ACC112 (cell line): ENCODE results near the gene HSPD1.
A peak's percentile ranks its signal among the peaks of the same experiment; 100 is the strongest.
"Not testable (repeated sequence)": the region's sequence is repeated elsewhere in the genome, so short reads cannot be mapped to it uniquely, and the experiment has no call there.

Source experiments
- H2AFZ ChIP-seq: fragments of 200-600 bp; sonication (generic); one replicate; pipeline ENCODE4 v1.6.0; 2017; ENCODE audit warnings: antibody characterized with exemption, low read length; ENCODE audit not compliant: unreplicated experiment
- H3K27ac ChIP-seq: fragments of 200-600 bp; sonication (generic); 2 replicates; pipeline ENCODE4 v1.5.1; 2014; ENCODE audit warnings: low read depth, mild to moderate bottlenecking, antibody characterized with exemption, low read length, moderate library complexity
- H3K27me3 ChIP-seq: fragments of 200-600 bp; sonication (generic); 2 replicates; pipeline ENCODE4 v1.6.1; 2014; ENCODE audit warnings: mild to moderate bottlenecking, antibody characterized with exemption, low read length, moderate library complexity, mixed read lengths; ENCODE audit not compliant: insufficient read depth
- H3K36me3 ChIP-seq: fragments of 200-600 bp; sonication (generic); 2 replicates; pipeline ENCODE4 v1.6.1; 2016; ENCODE audit warnings: mild to moderate bottlenecking, antibody characterized with exemption, low read length, moderate library complexity, mixed read lengths; ENCODE audit not compliant: insufficient read depth
- H3K4me1 ChIP-seq: fragments of 200-600 bp; sonication (generic); one replicate; pipeline ENCODE4 v1.6.1; 2016; ENCODE audit warnings: low read length, mixed read lengths; ENCODE audit not compliant: insufficient read depth, unreplicated experiment, control insufficient read depth
- H3K4me3 ChIP-seq: fragments of 200-600 bp; sonication (generic); 2 replicates; pipeline ENCODE4 v1.5.1; 2014; ENCODE audit warnings: mild to moderate bottlenecking, low read depth, low read length
- H3K79me2 ChIP-seq: fragments of 200-600 bp; sonication (generic); one replicate; pipeline ENCODE4 v1.6.0; 2016; ENCODE audit warnings: low read length; ENCODE audit not compliant: control insufficient read depth, unreplicated experiment, insufficient read depth

The HSPD1 gene

DNA sequence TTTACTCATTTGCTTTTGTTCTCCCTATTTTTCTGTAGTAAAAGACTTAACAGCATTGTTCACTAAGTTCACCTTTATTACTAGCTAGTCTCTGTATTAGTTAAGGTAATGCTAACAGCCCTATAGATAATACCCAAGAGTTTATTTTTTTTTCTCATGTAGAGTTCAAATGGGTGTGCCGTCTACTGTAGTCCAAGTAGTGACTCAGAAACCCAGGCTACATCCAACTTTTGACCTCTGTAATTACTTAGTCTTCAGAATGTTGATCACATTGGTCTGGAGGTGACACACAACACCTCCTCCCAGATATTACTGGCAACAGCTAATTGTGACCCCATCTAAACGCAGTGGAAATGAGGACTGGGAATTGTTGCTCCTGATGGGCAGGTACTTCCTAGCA lies 38.6 kb downstream of the HSPD1 start:
- H3K79me2 ChIP-seq, result peaks cover 47% of the 10 kb centered on the region
- peaks cover 12% of the 10 kb centered on the region; the same call in 1 of the 2 replicates for H3K36me3 ChIP-seq
- H3K27ac ChIP-seq, result no peak overlapping the region
- H3K4me1 ChIP-seq, result peaks cover 19% of the 10 kb centered on the region
- no peaks in the 10 kb centered on the region for H3K27me3 ChIP-seq
- H3K4me3 ChIP-seq, result no peak overlapping the region
- H2AFZ ChIP-seq, result no peak overlapping the region

DNA sequence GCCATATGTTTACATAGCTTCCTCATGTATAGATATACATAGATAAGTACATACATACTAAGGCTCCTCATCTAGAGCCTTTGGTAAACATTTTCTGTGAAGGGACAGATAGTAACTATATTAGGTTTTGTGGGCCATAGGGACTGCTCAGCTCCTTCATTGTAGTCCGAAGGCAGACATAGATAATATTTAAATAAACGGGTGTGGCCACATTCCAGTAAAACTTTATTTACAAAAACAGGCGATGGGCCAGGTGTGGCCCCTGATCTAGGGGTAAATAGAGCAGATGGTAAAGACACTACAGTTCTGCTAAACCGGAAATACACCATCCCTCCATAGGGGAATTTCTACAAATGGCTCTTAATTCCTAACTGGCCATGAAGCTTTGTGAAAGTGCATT lies 39.0 kb downstream of the HSPD1 start:
- H3K27ac ChIP-seq, result no peak overlapping the region
- H3K4me1 ChIP-seq, result peaks cover 19% of the 10 kb centered on the region
- H2AFZ ChIP-seq, result no peak overlapping the region
- H3K79me2 ChIP-seq, result peaks cover 51% of the 10 kb centered on the region
- H3K4me3 ChIP-seq, result no peak overlapping the region
- peaks cover 16% of the 10 kb centered on the region; the same call in 1 of the 2 replicates for H3K36me3 ChIP-seq
- no peaks in the 10 kb centered on the region for H3K27me3 ChIP-seq

DNA sequence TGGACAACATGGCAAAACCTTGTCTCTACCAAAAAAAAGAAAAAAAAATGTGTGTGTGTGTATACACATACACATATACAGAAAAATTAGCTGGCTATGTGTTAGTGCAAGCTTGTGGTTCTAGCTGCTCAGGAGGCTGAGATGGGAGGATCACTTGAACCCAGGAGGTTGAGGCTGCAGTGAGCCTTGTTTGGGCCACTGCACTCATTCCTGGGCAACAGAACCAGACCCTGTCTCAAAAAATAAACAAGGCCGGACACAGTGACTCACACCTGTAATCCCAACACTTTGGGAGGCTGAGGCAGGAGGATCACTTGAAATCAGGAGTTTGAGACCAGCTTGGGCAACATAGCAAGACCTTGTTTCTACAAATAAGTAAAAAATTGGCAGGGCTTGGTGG lies 44.2 kb downstream of the HSPD1 start:
- peaks cover 18% of the 10 kb centered on the region for H3K4me1 ChIP-seq
- H3K36me3 ChIP-seq, result peaks cover 13% of the 10 kb centered on the region; the same call in 1 of the 2 replicates
- no peak overlapping the region for H2AFZ ChIP-seq
- peak overlapping the region; percentile 94 for H3K4me3 ChIP-seq
- H3K27ac ChIP-seq, result no peak overlapping the region
- no peaks in the 10 kb centered on the region for H3K27me3 ChIP-seq
- peaks cover 56% of the 10 kb centered on the region for H3K79me2 ChIP-seq

DNA sequence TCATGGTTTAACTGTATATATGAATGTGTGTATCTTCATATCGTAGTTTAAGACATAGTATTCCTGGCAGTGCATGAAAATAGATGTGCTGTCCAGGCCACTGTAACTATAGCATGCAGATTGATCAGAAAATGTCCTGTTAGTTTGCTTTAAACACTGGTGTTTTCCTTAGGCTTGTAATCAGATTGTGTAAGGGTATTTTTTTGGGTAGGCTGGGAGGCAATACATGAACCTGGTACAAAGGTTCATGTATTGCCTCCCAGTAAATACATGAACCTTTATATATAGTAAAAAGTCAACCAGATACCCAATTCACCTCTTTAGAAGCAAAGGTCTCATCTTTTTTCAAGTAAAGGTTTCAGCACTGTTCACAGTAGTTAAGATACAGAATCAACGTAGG lies 44.7 kb downstream of the HSPD1 start:
- Histone ChIP-seq H3K27me3 (no peaks in the 10 kb centered on the region), H3K36me3 (peaks cover 11% of the 10 kb centered on the region; the same call in 1 of the 2 replicates), H3K79me2 (peaks cover 54% of the 10 kb centered on the region), H2AFZ (no peak overlapping the region), H3K27ac (peak overlapping the region; percentile 99), H3K4me1 (peaks cover 16% of the 10 kb centered on the region), H3K4me3 (peak overlapping the region; percentile 94)

DNA sequence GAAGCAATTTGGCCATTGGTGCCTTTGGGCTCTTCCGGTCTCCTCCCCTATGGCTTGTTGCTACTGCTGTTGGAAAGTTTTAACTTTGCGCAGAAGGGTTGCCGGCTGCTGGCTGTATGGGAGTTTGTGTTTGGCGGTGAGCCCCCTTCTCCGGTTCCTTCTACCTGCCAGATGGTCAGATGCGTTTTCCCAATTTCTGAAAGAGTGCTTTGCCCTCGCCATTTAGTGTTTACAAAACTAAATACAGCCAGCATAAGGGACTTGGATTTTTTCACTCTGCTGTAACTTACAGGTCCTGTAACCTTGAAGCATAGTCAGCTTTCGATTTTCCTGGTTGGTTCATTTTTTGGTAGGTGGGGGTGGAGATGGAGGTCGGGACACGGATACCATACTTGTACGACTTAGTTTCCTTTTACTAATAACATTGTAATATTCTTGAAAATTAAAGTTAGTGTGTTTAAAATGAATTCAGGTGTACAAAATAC lies 45.7 kb downstream of the HSPD1 start:
- peaks cover 14% of the 10 kb centered on the region for H3K4me1 ChIP-seq
- no peaks in the 10 kb centered on the region for H3K27me3 ChIP-seq
- H3K36me3 ChIP-seq, result 0 out of 2 replicates have a peak, but pooled peaks cover 5% of the 10 kb centered on the region
- peak overlapping the region; percentile 99 for H3K27ac ChIP-seq
- peak overlapping the region; percentile 94 for H3K4me3 ChIP-seq
- H2AFZ ChIP-seq, result no peak overlapping the region
- peaks cover 45% of the 10 kb centered on the region for H3K79me2 ChIP-seq

DNA sequence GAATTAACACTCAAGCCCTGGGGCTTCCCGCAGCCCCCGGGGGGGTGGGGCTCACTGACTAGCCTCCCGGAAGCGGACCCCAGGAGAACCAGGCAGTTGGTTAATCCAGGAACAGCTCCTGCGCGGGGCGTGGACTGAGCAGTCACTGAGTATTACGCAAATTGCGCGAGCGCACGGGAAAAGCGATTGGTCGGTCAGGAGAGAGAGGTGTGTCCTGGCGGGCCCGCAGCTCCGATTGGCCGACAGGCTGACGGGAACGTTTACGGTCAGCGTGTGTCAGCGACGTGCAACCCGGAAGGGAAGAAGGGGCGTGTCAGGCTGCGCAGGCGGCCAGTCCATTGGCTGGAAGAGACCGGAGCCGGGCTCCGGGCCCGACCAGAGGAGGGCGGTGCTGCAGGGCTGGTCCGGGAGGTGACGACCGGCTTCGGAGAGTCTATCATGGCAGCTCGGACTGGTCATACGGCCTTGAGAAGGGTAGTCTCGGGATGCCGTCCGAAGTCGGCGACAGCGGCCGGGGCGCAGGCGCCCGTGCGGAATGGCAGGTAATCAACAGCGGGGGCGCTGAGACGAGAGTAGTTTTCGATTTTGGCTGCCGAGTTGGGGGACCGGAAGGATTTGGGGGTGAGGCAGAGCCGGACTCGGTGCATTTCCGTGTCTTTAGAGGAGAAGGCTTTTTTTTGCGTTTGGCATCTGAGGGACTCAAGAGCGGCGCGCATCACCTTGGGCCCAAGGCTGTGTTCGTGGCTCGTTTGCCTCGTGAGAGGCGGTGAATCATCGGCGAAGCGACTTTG lies 46.3 kb downstream of the HSPD1 start, which contains the start of gene COQ10B:
Gene COQ10B, plus strand, starts transcription at position 430 of the 791 bp plus-strand sequence. Its CDS starts 9 bp downstream, at position 439.
- Histone ChIP-seq H3K4me1 (peaks cover 11% of the 10 kb centered on the region), H2AFZ (peak within 1 kb of the TSS; percentile 70), H3K36me3 (0 out of 2 replicates have a peak, but pooled peaks cover 5% of the 10 kb centered on the region), H3K4me3 (peak within 1 kb of the TSS; percentile 94), H3K27ac (peak within 1 kb of the TSS; percentile 99), H3K27me3 (no peaks in the 10 kb centered on the region), H3K79me2 (peaks cover 39% of the 10 kb centered on the region)

DNA sequence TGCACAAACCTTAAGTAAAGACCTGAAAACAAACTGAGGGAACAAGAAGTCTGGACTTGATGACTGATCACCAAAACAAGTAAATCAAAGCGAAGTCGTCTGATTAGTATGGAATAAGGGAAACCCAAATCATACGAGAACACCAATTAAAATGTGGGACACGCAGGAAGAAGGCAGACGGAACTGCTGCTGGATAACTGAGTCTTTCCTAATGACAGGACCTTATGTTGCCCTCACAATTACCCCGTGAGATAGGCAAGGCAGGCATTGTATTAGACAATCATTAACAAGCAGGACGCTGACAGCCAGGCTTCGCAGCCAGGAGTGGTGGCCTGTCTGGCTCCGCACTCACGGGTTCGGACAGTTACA lies 46.9 kb downstream of the HSPD1 start:
- Histone ChIP-seq H3K4me1 (peaks cover 11% of the 10 kb centered on the region), H2AFZ (peak overlapping the region; percentile 70), H3K79me2 (peaks cover 35% of the 10 kb centered on the region), H3K27ac (peak overlapping the region; percentile 99), H3K4me3 (peak overlapping the region; percentile 94), H3K36me3 (0 out of 2 replicates have a peak, but pooled peaks cover 5% of the 10 kb centered on the region), H3K27me3 (no peaks in the 10 kb centered on the region)

DNA sequence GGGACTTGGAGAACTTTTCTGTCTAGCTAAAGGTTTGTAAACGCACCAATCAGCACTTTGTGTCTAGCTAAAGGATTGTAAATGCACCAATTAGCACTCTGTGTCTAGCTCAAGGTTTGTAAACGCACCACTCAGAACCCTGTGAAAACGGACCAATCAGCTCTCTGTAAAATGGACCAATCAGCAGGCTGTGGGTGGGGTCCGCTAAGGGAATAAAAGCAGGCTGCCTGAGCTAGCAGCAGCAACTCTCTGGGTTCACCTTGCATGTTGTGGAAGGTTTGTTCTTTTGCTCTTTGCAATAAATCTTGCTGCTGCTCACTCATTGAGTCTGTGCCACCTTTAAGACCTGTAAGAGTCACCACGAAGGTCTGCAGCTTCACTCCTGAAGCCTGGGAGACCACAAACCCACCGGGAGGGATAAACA lies 48.7 kb downstream of the HSPD1 start:
- not testable (repeated sequence) for H3K36me3 ChIP-seq, H3K4me3 ChIP-seq, H3K27ac ChIP-seq, H3K27me3 ChIP-seq, H2AFZ ChIP-seq
- Histone ChIP-seq H3K4me1 (peaks cover 11% of the 10 kb centered on the region), H3K79me2 (peaks cover 22% of the 10 kb centered on the region)

DNA sequence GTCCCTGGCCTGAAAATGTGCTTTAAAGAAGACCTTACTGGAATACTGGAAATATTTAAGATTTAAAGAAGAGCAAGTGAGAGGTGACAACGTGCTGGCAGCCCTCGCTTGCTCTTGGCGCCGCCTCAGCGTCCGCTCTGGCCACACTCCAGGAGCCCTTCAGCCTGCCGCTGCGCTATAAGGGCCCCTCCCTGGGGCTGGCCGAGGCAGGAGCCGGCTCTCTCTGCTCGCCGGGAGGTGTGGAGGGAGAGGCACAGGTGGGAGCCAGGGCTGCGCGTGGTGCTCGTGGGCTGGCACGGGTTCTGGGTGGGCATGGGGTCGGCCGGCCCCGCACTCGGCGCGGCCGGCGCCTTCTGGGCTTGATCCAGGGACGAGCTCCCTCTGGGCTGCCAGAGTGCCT lies 49.2 kb downstream of the HSPD1 start:
- no peak overlapping the region for H3K4me3 ChIP-seq
- peaks cover 17% of the 10 kb centered on the region for H3K79me2 ChIP-seq
- no peak overlapping the region for H2AFZ ChIP-seq
- H3K36me3 ChIP-seq, result no peaks in the 10 kb centered on the region
- peaks cover 11% of the 10 kb centered on the region for H3K4me1 ChIP-seq
- H3K27ac ChIP-seq, result no peak overlapping the region
- H3K27me3 ChIP-seq, result no peaks in the 10 kb centered on the region

DNA sequence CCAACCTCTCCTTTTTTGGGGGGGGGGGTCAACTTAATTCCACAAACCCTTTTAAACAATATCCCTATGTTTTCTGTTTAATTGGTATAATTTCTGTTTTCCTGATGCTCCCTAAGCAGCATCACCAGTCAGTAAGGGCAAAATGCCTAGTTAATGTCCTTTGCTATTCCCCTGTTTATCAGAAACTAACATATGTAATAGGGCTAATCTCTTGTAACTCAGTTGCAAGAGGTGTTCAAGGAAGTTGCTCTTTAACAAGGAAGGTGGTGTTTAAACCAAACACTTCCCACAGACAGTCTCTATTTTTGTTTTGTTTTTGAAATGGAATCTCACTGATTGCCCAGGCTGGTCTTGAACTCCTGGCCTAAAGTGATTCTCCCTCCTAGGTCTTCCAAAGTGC lies 52.8 kb downstream of the HSPD1 start:
- no peak overlapping the region for H3K27ac ChIP-seq
- H3K79me2 ChIP-seq, result no peaks in the 10 kb centered on the region
- H3K4me1 ChIP-seq, result no peaks in the 10 kb centered on the region
- no peak overlapping the region for H2AFZ ChIP-seq
- no peak overlapping the region for H3K4me3 ChIP-seq
- no peaks in the 10 kb centered on the region for H3K27me3 ChIP-seq
- no peaks in the 10 kb centered on the region for H3K36me3 ChIP-seq

DNA sequence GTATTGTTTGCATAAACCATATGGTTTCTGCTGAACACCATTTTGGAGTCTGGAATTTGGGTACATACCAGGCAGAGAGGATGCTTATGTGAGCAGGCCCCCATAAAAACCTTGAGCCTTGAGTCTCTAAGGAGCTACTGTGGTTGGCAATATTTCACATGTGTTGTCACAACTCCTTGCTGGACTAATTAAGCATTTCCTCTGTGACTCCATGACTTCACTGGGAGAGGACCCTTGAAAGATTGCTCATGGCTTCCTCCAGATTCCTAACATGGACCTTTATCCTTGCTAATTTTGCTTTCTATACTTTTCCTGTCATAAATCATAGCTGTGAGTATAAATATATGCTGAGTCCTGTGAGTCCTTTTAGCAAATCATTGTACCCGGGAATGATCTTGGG lies 53.9 kb downstream of the HSPD1 start:
- H3K27ac ChIP-seq, result no peak overlapping the region
- H3K27me3 ChIP-seq, result no peaks in the 10 kb centered on the region
- no peak overlapping the region for H3K4me3 ChIP-seq
- H3K79me2 ChIP-seq, result no peaks in the 10 kb centered on the region
- no peaks in the 10 kb centered on the region for H3K36me3 ChIP-seq
- no peak overlapping the region for H2AFZ ChIP-seq
- no peaks in the 10 kb centered on the region for H3K4me1 ChIP-seq
